GM15510 (cell line): ENCODE results near the gene COL11A1.

Source experiments
- POLR2A ChIP-seq: IDR thresholded peaks from 3 replicates; pipeline ENCODE4 v1.6.1; 2011; ENCODE audit warnings: borderline replicate concordance; ENCODE audit not compliant: insufficient read length; ENCODE audit errors: extremely low read depth

COL11A1 gene

DNA sequence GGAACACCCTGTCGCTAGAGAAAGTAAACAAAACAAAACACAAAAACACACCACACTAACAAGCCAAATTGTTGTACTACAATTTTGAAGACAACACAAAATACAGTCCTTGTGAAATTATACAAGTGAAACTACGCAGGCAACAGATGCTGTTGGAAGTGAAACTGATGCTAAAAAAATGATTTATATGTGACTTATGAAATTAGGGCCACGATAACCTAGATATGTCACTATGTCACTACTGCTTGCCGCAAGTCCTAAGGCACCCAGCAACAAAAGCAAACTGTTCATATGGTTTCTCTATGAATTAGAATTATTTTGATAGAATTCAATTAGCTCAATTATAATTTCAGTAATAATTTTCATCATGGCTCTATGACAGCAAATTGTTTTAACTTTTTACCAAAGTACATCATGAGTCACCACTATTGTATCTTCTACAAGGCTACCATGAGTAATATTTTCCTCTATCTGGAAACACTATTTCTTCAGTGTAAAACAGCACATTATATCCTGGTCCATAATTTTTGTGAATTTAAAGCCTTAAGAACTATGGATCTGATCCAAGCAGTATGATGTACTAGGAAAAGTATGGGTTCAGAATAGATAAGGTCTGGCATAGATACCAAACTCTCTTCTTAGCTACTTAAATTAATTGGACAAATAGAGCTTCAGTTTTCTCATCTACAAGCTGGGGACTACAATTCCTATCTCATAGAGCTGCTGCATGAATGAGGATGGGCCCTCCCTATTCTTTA is 216.3 kb downstream of the COL11A1 start:
- TF ChIP-seq POLR2A = no peak

GRCh38 chr1:102886638-102887037 is 221.7 kb downstream of the COL11A1 start:
- TF ChIP-seq POLR2A = no peak

GRCh38 chr1:102884238-102884637 is 224.1 kb downstream of the COL11A1 start:
- TF ChIP-seq POLR2A = no peak

GRCh38 chr1:102879439-102879993 is 228.8 kb downstream of the COL11A1 start:
- TF ChIP-seq POLR2A = no peak

GRCh38 chr1:102875756-102876155 is 232.6 kb downstream of the COL11A1 start:
- TF ChIP-seq POLR2A = no peak

- no peak for TF ChIP-seq POLR2A
Observed at GRCh38 chr1:102872526-102872925, 235.8 kb downstream of the COL11A1 start.

DNA sequence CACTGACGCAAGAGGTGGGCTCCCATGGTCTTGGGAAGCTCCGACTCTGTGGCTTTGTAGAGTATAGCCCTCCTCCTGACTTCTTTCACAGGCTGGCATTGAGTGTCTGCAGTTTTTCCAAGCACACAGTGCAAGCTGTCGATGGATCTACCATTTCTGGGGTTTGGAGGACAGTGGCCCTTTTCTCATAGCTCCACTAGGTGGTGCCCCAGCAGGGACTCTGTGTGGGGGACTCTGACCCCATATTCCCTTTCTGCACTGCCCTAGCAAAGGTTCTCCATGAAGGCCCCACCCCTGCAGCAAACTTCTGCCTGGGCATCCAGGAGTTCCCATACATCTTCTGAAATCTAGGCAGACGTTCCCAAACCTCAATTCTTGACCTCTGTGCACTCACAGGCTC is 236.2 kb downstream of the COL11A1 start:
- TF ChIP-seq POLR2A = no peak

DNA sequence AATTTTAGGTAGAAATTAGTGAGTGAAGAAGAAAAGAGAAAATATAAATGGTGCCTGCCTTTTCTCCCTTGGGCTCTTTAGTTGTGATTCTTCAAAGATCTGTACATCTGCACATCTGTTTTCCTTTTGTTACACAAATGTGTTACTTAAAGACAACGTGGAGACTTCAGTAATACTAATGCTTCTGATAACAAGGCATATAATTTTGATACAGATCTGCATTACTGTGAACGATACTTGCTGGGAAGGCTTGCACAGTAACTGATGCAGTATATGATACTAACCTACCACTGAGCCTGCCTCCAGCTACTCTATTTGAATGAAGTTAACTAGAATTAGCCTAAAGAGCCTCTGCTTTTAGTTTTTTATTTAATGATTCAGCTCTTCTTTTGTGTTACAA is 244.6 kb downstream of the COL11A1 start:
- no peak for TF ChIP-seq POLR2A

- TF ChIP-seq POLR2A = no peak
Observed at GRCh38 chr1:102861247-102861646, 247.1 kb downstream of the COL11A1 start.

DNA sequence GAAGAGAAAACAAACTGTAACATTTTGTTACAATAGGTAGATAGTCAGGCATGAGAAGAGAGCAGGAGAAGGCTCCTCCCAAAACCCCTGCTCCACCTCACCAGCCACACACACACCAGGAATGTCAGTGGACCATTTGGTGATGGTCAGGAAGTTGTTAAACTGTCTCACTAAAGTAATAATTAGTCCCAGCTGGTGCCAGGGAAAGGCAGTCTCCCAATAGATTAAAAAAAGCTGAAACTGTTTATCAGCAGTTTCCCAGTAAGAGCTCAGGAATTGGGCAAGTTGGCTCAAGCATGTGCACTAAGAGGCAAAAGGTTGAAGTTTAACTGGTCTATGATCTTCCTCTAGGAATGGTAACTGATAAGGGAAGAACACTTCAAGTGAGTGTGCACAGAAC is 249.6 kb downstream of the COL11A1 start:
- no peak for TF ChIP-seq POLR2A

GRCh38 chr1:102857251-102857650 is 251.1 kb downstream of the COL11A1 start:
- TF ChIP-seq POLR2A = no peak

GRCh38 chr1:102853701-102854187 is 254.6 kb downstream of the COL11A1 start:
- TF ChIP-seq POLR2A = no peak

DNA sequence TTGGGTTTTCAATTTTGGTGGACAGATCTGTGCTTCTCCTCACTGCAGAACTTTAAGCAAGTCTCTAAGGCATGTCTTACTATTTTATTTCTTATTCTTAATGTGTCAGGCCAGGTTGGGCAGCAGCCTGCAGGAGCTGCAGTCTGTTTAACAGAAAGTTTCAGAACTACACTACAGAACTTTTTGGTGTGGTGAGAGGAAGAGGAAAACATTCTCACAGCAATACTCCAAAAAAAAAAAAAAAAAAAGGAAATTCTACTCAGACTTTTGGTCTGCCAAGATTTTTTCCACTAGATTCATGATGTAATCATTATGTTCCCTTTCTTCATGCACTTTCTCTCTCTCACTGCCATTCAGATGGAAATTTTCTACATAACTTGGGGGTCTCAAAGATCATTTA is 255.2 kb downstream of the COL11A1 start:
- no peak for TF ChIP-seq POLR2A

DNA sequence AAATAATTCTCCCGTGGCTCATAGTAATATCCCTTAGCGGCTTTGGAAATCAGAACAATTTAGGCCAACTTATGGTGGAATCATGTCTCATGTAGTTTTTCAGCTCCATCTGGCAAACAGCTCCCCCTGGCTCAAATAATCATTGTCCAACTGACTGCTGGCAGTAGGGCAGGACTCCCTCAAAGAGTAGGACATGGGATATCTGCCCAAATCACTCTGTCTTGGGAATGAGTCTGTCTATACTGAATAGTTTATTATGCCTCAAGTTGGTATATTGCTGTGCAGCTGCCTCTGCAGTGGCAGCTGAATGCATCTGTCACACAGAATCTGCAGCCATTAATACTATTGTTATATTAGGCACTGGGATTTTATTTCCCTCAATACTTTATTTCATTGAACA is 255.7 kb downstream of the COL11A1 start:
- no peak for TF ChIP-seq POLR2A

DNA sequence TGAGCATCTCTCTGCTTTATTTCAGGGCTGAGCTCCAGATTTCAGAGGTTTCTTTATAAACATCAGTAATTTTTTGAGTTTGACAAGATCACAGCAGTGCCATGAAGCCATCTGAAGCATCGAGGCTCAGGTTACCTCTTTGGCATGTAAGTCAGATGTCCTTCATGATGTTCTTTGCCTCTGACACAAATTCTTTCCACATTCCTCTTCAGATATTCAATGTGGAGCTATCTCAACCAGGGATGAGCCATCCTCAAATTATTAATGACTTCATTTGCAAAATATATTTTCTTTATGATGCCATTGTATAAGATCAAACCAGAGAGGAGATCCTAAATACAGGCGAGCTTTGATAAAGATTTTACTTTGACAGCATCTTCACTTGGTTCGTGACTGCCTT is 256.7 kb downstream of the COL11A1 start:
- TF ChIP-seq POLR2A = no peak

- TF ChIP-seq POLR2A = no peak
Observed at GRCh38 chr1:102842606-102843005, 265.7 kb downstream of the COL11A1 start.
